Smooth muscle cell of the brain vasculature (primary cell): ENCODE data around the gene CBFB.

Experiments
- DNase-seq: peaks from one replicate; pipeline ENCODE4 v3.0.0-alpha.2; 2012; ENCODE audit warnings: low read depth, low spot score

CBFB gene

DNA sequence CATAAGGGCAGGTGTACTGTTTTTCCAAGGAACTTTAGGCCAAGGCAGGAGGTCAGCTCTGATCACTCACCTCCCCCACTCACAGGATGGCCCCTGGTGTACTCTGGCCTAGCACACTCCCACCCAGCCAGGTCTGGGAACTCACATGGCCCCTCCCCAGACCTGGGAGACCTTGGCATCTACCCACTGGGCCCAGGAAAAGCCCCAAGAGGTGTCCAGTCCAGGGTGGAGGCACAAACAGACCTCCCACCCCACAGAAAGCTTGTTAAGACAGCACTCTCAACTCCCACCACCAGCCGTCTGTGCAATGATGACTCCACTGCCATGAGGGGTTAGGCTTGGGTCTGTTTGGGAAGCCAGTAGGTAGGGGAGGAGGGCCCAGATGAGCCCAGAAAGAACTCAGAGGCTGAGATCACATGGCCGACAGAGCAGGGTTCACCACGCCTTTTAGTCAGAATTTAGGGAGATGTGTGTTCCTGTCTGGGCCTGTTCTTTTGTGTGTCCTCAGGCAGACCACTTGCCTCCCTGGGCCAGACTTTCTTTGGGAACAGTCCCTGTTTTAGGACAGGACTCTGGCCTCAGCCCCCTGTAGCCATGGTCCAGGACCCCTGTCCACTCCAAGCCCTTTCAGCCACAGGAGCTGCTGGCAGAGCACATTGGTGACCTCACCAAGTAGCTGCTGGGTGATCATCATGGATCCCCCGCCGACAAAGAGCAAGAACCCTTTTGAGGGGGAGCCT lies 12.1 kb upstream of the CBFB start:
- DNase-seq = no peak

- DNase-seq = no peak
Measured at GRCh38 chr16:67017421-67017750, 11.6 kb upstream of the CBFB start.

- DNase-seq = no peak
Measured at GRCh38 chr16:67017810-67018488, 11.0 kb upstream of the CBFB start.

- no peak for DNase-seq
Measured at GRCh38 chr16:67019171-67019570, 9.8 kb upstream of the CBFB start.

GRCh38 chr16:67021321-67021720 lies 7.6 kb upstream of the CBFB start:
- no peak for DNase-seq

- DNase-seq = no peak
Measured at GRCh38 chr16:67022531-67023214, 6.3 kb upstream of the CBFB start.

GRCh38 chr16:67023689-67024088 lies 5.3 kb upstream of the CBFB start:
- DNase-seq = no peak

GRCh38 chr16:67024384-67025209 lies 4.4 kb upstream of the CBFB start:
- no peak for DNase-seq

DNA sequence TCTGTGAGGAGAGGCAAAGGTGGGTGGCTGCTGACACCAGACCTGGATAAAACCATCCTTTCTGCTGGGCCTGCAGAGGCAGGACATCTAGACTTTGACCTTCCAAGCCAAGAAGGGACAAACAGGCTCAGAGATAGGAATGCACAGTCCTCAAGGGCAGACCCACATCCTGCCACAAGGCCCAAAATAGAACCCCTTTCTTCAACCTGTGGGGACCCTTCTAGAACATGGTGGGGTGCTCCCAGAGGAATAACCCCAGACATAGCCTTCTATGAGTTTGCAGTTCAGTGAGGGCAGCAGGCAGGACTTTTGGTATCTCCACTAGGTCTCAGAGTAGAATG lies 3.8 kb upstream of the CBFB start:
- no peak for DNase-seq

DNA sequence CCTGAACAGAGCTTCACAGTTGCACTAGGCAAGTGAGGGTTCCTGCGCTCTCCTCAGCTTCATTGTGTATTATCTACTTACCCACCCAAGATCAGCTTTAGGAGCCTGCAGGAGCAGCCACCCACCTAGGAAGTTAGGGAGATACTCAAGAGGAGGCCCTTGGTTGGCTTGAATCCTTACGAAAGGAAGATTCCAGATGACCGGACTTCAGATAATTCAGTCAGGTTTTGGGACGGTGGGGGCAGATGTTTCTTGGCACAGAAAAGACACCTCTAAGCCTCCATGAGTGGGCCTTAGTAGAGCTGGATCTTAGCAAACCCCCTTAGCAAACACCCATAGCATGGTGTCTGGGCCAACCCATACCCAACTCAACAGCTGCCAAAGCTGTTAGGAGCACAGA lies 2.4 kb upstream of the CBFB start:
- no peak for DNase-seq

- no peak for DNase-seq
Measured at GRCh38 chr16:67027046-67027445, 1.9 kb upstream of the CBFB start.

- no peak for DNase-seq
Measured at GRCh38 chr16:67028167-67028695, 718 bp upstream of the CBFB start.

GRCh38 chr16:67029254-67030096 lies 526 bp downstream of the CBFB start:
- DNase-seq = no peak

DNA sequence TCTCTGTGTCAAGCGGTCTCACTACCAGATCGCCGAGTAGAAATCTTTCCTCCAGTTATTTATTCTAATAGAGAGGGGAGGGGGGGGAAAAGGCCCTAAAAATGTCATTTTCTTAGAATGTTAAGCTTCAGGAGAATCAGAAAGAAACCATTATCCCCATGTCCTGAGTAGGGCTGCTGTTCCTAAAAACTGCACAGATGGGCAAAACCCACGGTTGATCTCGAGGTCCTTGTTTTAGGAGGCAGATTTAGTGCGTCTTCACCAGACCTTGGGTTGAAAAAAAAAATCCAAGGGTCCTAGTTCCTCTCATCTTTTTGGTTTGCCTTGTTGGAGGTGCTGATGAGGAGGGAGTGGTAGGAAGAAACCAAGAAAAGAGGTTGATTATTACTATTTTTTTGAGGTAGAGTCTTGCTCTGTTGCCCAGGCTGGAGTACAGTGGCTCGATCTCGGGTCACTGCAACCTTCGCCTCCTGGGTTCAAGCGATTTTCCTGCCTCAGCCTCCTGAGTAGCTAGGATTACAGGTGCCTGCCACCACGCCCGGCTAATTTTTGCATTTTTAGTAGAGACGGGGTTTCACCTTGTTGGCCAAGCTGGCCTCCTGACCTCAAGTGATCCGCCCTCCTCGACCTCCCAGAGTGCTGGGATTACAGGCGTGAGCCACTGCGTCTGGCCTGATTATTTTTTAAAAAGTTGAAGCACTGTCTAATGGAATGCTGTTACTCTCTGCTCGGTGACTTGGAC lies 1.4 kb downstream of the CBFB start:
- DNase-seq = no peak

DNA sequence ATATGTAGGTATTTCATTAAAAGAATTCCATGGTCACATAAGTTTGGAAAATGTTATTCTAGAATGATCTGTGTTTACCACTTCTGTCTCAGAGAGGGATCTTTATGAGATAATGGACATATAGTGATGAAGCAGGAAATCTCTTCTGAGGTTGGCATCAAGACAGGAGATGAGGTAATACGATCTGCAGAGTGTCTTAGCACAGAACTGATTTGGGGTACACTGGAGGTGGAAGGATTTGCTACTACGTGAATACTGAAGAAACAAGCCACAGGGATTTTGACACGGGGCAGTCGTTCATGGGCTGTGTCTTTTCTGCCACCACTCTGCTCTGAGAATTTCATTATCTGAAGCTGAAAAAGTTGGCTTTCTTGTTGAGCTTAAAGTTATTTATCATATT lies 5.5 kb downstream of the CBFB start:
- no peak for DNase-seq

GRCh38 chr16:67035364-67035763 lies 6.4 kb downstream of the CBFB start:
- DNase-seq = no peak

GRCh38 chr16:67036323-67036741 lies 7.4 kb downstream of the CBFB start:
- no peak for DNase-seq

DNA sequence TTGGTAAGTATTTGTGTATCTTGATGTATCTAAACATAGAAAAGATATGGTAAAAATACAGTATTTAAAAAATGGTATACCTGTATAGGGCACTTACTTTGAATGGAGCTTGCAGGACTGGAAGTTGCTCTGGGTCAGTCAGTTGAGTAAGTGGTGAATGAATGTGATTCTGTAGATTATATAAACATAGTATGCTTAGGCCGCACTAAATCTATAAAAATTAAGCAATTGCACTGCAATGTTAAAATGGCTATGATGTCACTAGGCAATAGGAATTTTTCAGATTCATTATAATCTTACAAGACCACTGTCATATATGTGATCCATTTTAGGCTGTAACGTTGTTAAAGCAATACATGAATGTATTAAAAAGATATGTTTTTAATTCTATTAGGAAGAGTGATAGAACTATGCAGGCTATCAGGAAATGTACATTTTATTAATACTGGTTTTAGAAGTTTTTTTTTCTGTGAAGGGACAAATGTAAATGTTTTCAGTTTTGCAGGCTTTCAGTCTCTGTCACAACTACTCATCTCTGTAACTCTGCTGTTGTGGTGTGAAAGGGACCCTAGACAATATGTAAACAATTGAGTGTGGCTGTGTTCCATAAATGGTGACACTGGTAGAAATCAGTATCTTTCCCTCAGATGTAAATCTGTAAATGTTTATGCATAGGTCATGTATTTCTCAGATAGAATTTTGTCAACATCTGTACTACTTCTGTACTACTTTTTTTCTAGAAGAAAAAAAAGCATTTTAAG lies 10.5 kb downstream of the CBFB start:
- no peak for DNase-seq

GRCh38 chr16:67040166-67040565 lies 11.2 kb downstream of the CBFB start:
- no peak for DNase-seq

DNA sequence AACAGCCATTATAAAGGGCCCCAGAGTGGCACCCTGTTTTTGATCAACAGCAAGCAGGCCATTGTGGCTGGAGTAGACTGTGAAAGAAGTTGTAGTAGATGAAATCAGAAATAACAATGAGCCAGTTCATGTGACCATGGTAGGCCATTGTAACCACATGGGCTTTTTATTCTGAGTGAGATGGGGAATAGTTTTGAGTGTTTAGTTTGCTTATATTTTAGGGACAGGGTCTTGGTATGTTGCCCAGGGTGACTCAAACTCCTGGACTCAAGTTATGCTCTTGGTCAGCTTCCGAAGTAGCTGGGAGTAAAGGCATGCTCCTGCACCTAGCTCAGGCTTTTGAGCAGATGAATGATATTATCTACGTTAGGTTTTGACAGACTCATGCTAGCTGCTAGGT lies 12.0 kb downstream of the CBFB start:
- DNase-seq = no peak
